SK-N-SH (cell line): ENCODE results near the gene CFAP299. TPM values are rescaled to one million over a fixed set of nuclear protein-coding genes. Genes with fewer than 3 reads are reported as not detected.
A peak's percentile ranks its signal among the peaks of the same experiment; 100 is the strongest.

Experiments used
- CTCF ChIA-PET: fragments of 300-600, 350-600 bp; formaldehyde crosslinking; extraction: SDS; loops from one replicate; lab custom pipeline; 2021; lab: Yijun Ruan, JAX
- POLR2A ChIA-PET: fragments of 350-600 bp; sonication (Branson Sonifier 250); formaldehyde crosslinking; extraction: SDS; loops from one replicate; lab custom pipeline; 2020; ENCODE audit warnings: antibody characterized with exemption, inconsistent platforms; lab: Yijun Ruan, JAX
- DNase-seq: peaks from one replicate; pipeline ENCODE4 v3.0.0; 2012
- H2AFZ ChIP-seq: fragments of 200-600 bp; sonication (generic); 2 replicates; pipeline ENCODE4 v1.8.1; 2016; ENCODE audit warnings: antibody characterized with exemption, mild to moderate bottlenecking, low read depth
- H3F3A ChIP-seq: fragments of 200-600 bp; sonication (generic); replicated peaks from 2 replicates; pipeline ENCODE3; 2016; ENCODE audit warnings: antibody characterized with exemption, mild to moderate bottlenecking; ENCODE audit not compliant: insufficient read depth
- H3K27ac ChIP-seq, 2 experiments: fragments of 200-500 bp in 1 of 2; fragments of 200-600 bp in 1 of 2; sonication (Bioruptor generic) in 1 of 2; sonication (generic), shearing (Covaris generic) in 1 of 2; 2 replicates each; pipeline versions ENCODE4 v1.5.1 to v1.6.1; 2014 to 2016; ENCODE audit warnings: low read depth in 2 of 2, inconsistent platforms in 1 of 2, low read length in 1 of 2, mild to moderate bottlenecking in 1 of 2, mixed read lengths in 1 of 2
- H3K27me3 ChIP-seq: fragments of 200-600 bp; sonication (generic), shearing (Covaris generic); 2 replicates; pipeline ENCODE4 v1.6.1; 2016; ENCODE audit warnings: mixed run types; ENCODE audit not compliant: insufficient read depth
- H3K36me3 ChIP-seq, 2 experiments: fragments of 200-500 bp in 1 of 2; fragments of 200-600 bp in 1 of 2; sonication (Bioruptor generic) in 1 of 2; sonication (generic) in 1 of 2; replicated peaks in 1 of 2; 2 replicates each; pipeline versions ENCODE3 to v1.5.1; 2014 to 2016; ENCODE audit warnings: low read length in 1 of 2, mild to moderate bottlenecking in 1 of 2; ENCODE audit not compliant: insufficient read depth in 2 of 2, control insufficient read depth in 1 of 2
- H3K4me1 ChIP-seq, 2 experiments: fragments of 200-500 bp in 1 of 2; fragments of 200-600 bp in 1 of 2; sonication (Bioruptor generic) in 1 of 2; sonication (generic), shearing (Covaris generic) in 1 of 2; 2 replicates each; pipeline versions ENCODE4 v1.5.1 to v1.6.1; 2014 to 2016; ENCODE audit warnings: low read depth in 1 of 2, low read length in 1 of 2, mixed run types in 1 of 2; ENCODE audit not compliant: insufficient read depth in 2 of 2, control insufficient read depth in 1 of 2
- H3K4me2 ChIP-seq: fragments of 200-600 bp; sonication (generic), shearing (Covaris generic); 2 replicates; pipeline ENCODE4 v1.6.1; 2017; ENCODE audit warnings: mixed run types
- H3K4me3 ChIP-seq, 2 experiments: fragments of 200-500 bp in 1 of 2; fragments of 200-600 bp in 1 of 2; sonication (Bioruptor generic) in 1 of 2; sonication (generic), shearing (Covaris generic) in 1 of 2; 2 replicates each; pipeline versions ENCODE4 v1.5.1 to v1.8.1; 2014 to 2016; ENCODE audit warnings: low read depth in 2 of 2, inconsistent platforms in 1 of 2, low read length in 1 of 2, mild to moderate bottlenecking in 1 of 2, mixed read lengths in 1 of 2, moderate library complexity in 1 of 2
- H3K79me2 ChIP-seq: fragments of 200-600 bp; sonication (generic); 2 replicates; pipeline ENCODE4 v1.8.1; 2017; ENCODE audit warnings: mild to moderate bottlenecking; ENCODE audit not compliant: insufficient read depth
- H3K9ac ChIP-seq: fragments of 200-600 bp; sonication (generic); 2 replicates; pipeline ENCODE4 v1.6.1; 2017; ENCODE audit warnings: mixed run types
- H3K9me2 ChIP-seq: fragments of 200-600 bp; sonication (generic); 2 replicates; pipeline ENCODE4 v1.6.1; 2017; ENCODE audit warnings: mixed run types
- H3K9me3 ChIP-seq: fragments of 200-600 bp; sonication (generic); 2 replicates; pipeline ENCODE4 v1.6.1; 2017; ENCODE audit warnings: mixed run types, mild to moderate bottlenecking, moderate library complexity
- H4K20me1 ChIP-seq: fragments of 200-600 bp; sonication (generic); 2 replicates; pipeline ENCODE4 v1.6.1; 2017; ENCODE audit warnings: mild to moderate bottlenecking, mixed run types; ENCODE audit not compliant: insufficient read depth
- CHD2 ChIP-seq: fragments of 150-350 bp; IDR thresholded peaks from 2 replicates; pipeline ENCODE4 v1.6.1; 2018; ENCODE audit warnings: low read length; ENCODE audit not compliant: partially characterized antibody
- CTCF ChIP-seq: fragments of 200-600 bp; sonication (generic); IDR thresholded peaks from 2 replicates; pipeline ENCODE4 v1.6.1; 2017; ENCODE audit warnings: antibody characterized with exemption, mild to moderate bottlenecking, moderate library complexity
- ELF1 ChIP-seq: IDR thresholded peaks from 2 replicates; pipeline ENCODE4 v1.4.0; 2012
- EP300 ChIP-seq, 2 experiments: IDR thresholded peaks; 2 replicates each; pipeline versions ENCODE4 v1.4.0 to v1.6.1; 2012; ENCODE audit warnings: borderline replicate concordance in 1 of 2, low read depth in 1 of 2, low read length in 1 of 2
- FOXJ3 ChIP-seq: sonication (generic); formaldehyde crosslinking; IDR thresholded peaks from 2 replicates; pipeline ENCODE4 v1.5.1; 2020; ENCODE audit warnings: mild to moderate bottlenecking, missing genetic modification reagents
- GABPA ChIP-seq: IDR thresholded peaks from 2 replicates; pipeline ENCODE4 v1.4.0; 2012; ENCODE audit warnings: low read depth, mild to moderate bottlenecking
- GATA2 ChIP-seq: sonication (generic); formaldehyde crosslinking; IDR thresholded peaks from 2 replicates; pipeline ENCODE4 v1.5.0; 2020; ENCODE audit warnings: mild to moderate bottlenecking, missing genetic modification reagents
- MEF2A ChIP-seq: IDR thresholded peaks from 2 replicates; pipeline ENCODE4 v1.4.0; 2012; ENCODE audit warnings: low read depth, borderline replicate concordance
- NRF1 ChIP-seq: IDR thresholded peaks from 2 replicates; pipeline ENCODE4 v1.6.1; 2012; ENCODE audit warnings: low read depth, mild to moderate bottlenecking, low read length
- PBX3 ChIP-seq: IDR thresholded peaks from 2 replicates; pipeline ENCODE4; 2012
- POLR2AphosphoS5 ChIP-seq: IDR thresholded peaks from 2 replicates; pipeline ENCODE4 v1.6.1; 2012; ENCODE audit warnings: low read depth, low read length
- RCOR1 ChIP-seq: fragments of 150-350 bp; IDR thresholded peaks from 2 replicates; pipeline ENCODE4 v1.6.1; 2017; ENCODE audit warnings: antibody characterized with exemption, low read length
- REST ChIP-seq: IDR thresholded peaks from 2 replicates; pipeline ENCODE4 v1.6.1; 2012; ENCODE audit warnings: mild to moderate bottlenecking, low read depth, low read length, moderate library complexity
- RFX5 ChIP-seq: IDR thresholded peaks from 2 replicates; pipeline ENCODE4 v1.6.1; 2012; ENCODE audit warnings: mild to moderate bottlenecking, improper control_type of control experiment, low read length
- SIN3A ChIP-seq: IDR thresholded peaks from 2 replicates; pipeline ENCODE4 v1.6.1; 2012; ENCODE audit warnings: low read depth, mild to moderate bottlenecking, low read length, moderate library complexity, borderline replicate concordance
- SMC3 ChIP-seq: IDR thresholded peaks from 2 replicates; pipeline ENCODE4 v1.6.1; 2012; ENCODE audit warnings: low read depth, low read length, improper control_type of control experiment
- YY1 ChIP-seq: IDR thresholded peaks from 2 replicates; pipeline ENCODE4 v1.4.0; 2012; ENCODE audit warnings: low read depth, mild to moderate bottlenecking
- ZBTB33 ChIP-seq: IDR thresholded peaks from 2 replicates; pipeline ENCODE4 v1.4.0; 2012; ENCODE audit warnings: low read depth, borderline replicate concordance
- WGBS: methylation state at CpG from one replicate; pipeline ENCODE4 v1.1.6; 2017; ENCODE audit warnings: low lambda C conversion rate; 5-methylcytosine and 5-hydroxymethylcytosine counted together
- polyA plus RNA-seq, 3 experiments: library from polyadenylated mRNA; depleted of rRNA; stranded (reverse); fragments of >200 nt; gene quantifications; 2 replicates each; pipeline ENCODE4 v1.2.3, GENCODE V29; 2012

The CFAP299 gene
- polyA plus RNA-seq, 1 of the 3 experiments (the other 2 are of a cell fraction) = 1.2 TPM

- Histone ChIP-seq H3K79me2 (no peaks in the 10 kb centered on the region), H3K4me2 (no peak overlapping the region), H3K4me1 (no peaks in the 10 kb centered on the region; a peak in 1 of 4 replicates), H3K9me2 (no peaks in the 10 kb centered on the region; the same call in 1 of the 2 replicates), H3K9me3 (no peaks in the 10 kb centered on the region), H4K20me1 (no peaks in the 10 kb centered on the region), H3K36me3 (no peaks in the 10 kb centered on the region)
- CTCF ChIA-PET = no interaction called here
- TF ChIP-seq ELF1 = no peak
- TF ChIP-seq CHD2 = no peak
- no peak for TF ChIP-seq EP300 (IDR thresholded peaks at IDR 0.05; ENCODE audit: borderline replicate concordance in 1 of 2, low read depth in 1 of 2, low read length in 1 of 2)
- TF ChIP-seq ZBTB33 = no peak
- TF ChIP-seq SIN3A = no peak
- no peak for TF ChIP-seq NRF1
- TF ChIP-seq GABPA = no peak
- TF ChIP-seq REST = no peak
- no peak for TF ChIP-seq YY1
- no peak for TF ChIP-seq RFX5
- no peak for TF ChIP-seq POLR2AphosphoS5
- TF ChIP-seq GATA2 (CRISPR knock-in tag) = no peak
- no peak for TF ChIP-seq RCOR1
- TF ChIP-seq SMC3 = no peak
- no peak for TF ChIP-seq FOXJ3
- TF ChIP-seq CTCF = no peak
- no peak for TF ChIP-seq MEF2A
- TF ChIP-seq PBX3 = no peak
- TF ChIP-seq, all 33 proteins: peak for 0
- Histone ChIP-seq H3F3A (no peaks in the 10 kb centered on the region), H3K27me3 (no peaks in the 10 kb centered on the region), H3K4me3 (no peak overlapping the region), H3K27ac (peak overlapping the region in 1 of 2 experiments; percentile 39; a peak in 1 of 4 replicates), H2AFZ (no peak overlapping the region), H3K9ac (no peak overlapping the region)
- 0% methylated on average over 1 of the region's 1 CpG for WGBS
- no peak for DNase-seq
- POLR2A ChIA-PET = no interaction called here
These were observed 612.6 kb downstream of the CFAP299 start for GRCh38 chr4:80948141-80948540.
